Measurements from ENCODE around the gene FHOD1.
A peak's percentile ranks its signal among the peaks of the same experiment; 100 is the strongest.

The FHOD1 gene

GRCh38 chr16:67252609-67253497 lies 5.6 kb upstream of the FHOD1 start:
- no peak for TF ChIP-seq CTCF (IDR thresholded peaks at IDR 0.05; ENCODE audit: control extremely low read depth, extremely low read depth, low read depth, missing control alignments)
- ChIA-PET POLR2A (no interaction called here), CTCF (interaction anchor here (1.2 to 2.1 kb wide), 5 partner anchors 8 to 235 kb away, joined by 3 to 6 read pairs (median 5); no protein-coding TSS in a partner anchor)
- no peak for DNase-seq (ENCODE audit: extremely low spot score)

GRCh38 chr16:67250045-67250327 lies 2.7 kb upstream of the FHOD1 start:
- ChIA-PET POLR2A (no interaction called here), CTCF (interaction anchor here (1.1 kb wide), 1 partner anchor 11 kb away, joined by 3 read pairs; no protein-coding TSS in a partner anchor)
- TF ChIP-seq CTCF (IDR thresholded peaks at IDR 0.05; ENCODE audit: control extremely low read depth, extremely low read depth, low read depth, missing control alignments), result no peak
- no peak for DNase-seq (ENCODE audit: extremely low spot score)

GRCh38 chr16:67249178-67250044 lies 2.1 kb upstream of the FHOD1 start:
- POLR2A ChIA-PET, result no interaction called here
- CTCF ChIA-PET, result interaction anchor here (1.0 to 1.3 kb wide), 2 partner anchors 9 to 272 kb away, joined by 3 to 4 read pairs; no protein-coding TSS in a partner anchor
- DNase-seq (ENCODE audit: extremely low spot score), result no peak
- TF ChIP-seq CTCF (IDR thresholded peaks at IDR 0.05; ENCODE audit: control extremely low read depth, extremely low read depth, low read depth, missing control alignments), result no peak

GRCh38 chr16:67248401-67249177 lies 1.3 kb upstream of the FHOD1 start, which contains the start of gene SLC9A5:
SLC9A5 (plus strand) TSS chr16:67248979; CDS start chr16:67249015, 36 bp downstream.
- ChIA-PET CTCF (interaction anchor here (1.0 to 3.4 kb wide), 6 partner anchors 10 to 273 kb away, joined by 3 to 22 read pairs (median 4); partner anchors contain the start of gene TMEM208), POLR2A (interaction anchor here (0.6 kb wide), 1 partner anchor 207 kb away, joined by 5 read pairs; no protein-coding TSS in a partner anchor)
- peak; percentile 18 for TF ChIP-seq CTCF (IDR thresholded peaks at IDR 0.05; ENCODE audit: control extremely low read depth, extremely low read depth, low read depth, missing control alignments)
- DNase-seq (ENCODE audit: extremely low spot score), result peak; percentile 62

GRCh38 chr16:67248073-67248400 lies 756 bp upstream of the FHOD1 start:
- ChIA-PET POLR2A (interaction anchor here (0.6 to 2.4 kb wide), 7 partner anchors 9 to 207 kb away, joined by 4 to 11 read pairs (median 5); partner anchors contain the start of gene TMEM208), CTCF (interaction anchor here (1.0 to 5.3 kb wide), 9 partner anchors 10 to 273 kb away, joined by 3 to 32 read pairs (median 6); partner anchors contain the start of gene TMEM208)
- TF ChIP-seq CTCF (IDR thresholded peaks at IDR 0.05; ENCODE audit: control extremely low read depth, extremely low read depth, low read depth, missing control alignments), result no peak
- no peak for DNase-seq (ENCODE audit: extremely low spot score)
